Measurements from ENCODE around the gene COL27A1.
"Not testable (repeated sequence)": the region's sequence is repeated elsewhere in the genome, so short reads cannot be mapped to it uniquely, and the experiment has no call there.

COL27A1 gene

GRCh38 chr9:114329625-114330022 is 174.3 kb downstream of the COL27A1 start, which contains the start of gene ORM2:
ORM2 (plus strand) TSS chr9:114329869; CDS start chr9:114329905, 36 bp downstream.
- H2BK5ac ChIP-seq (ENCODE audit: low read length); H4K8ac ChIP-seq (ENCODE audit: low read depth, low read length); H3K79me1 ChIP-seq (ENCODE audit: low read depth, low read length); H2BK15ac ChIP-seq (ENCODE audit: low read length); H2BK12ac ChIP-seq (ENCODE audit: low read length); H3K9ac ChIP-seq (ENCODE audit: low read depth, low read length, poor library complexity); H3K14ac ChIP-seq (ENCODE audit: low read length); H3K27ac ChIP-seq (replicated peaks; ENCODE audit: low read length); H3K18ac ChIP-seq (ENCODE audit: low read length); H3K4me2 ChIP-seq (ENCODE audit: insufficient read depth, low read length, poor library complexity, severe bottlenecking); H4K91ac ChIP-seq (ENCODE audit: low read depth, low read length, poor library complexity); H3K36me3 ChIP-seq (replicated peaks in 1 of 2; ENCODE audit: control insufficient read depth in 2 of 2, insufficient read depth in 2 of 2, low read length in 2 of 2); DNase-seq (ENCODE audit: low spot score); H2AK5ac ChIP-seq (ENCODE audit: low read depth, low read length); H2BK120ac ChIP-seq (ENCODE audit: low read depth, low read length); H3K4me3 ChIP-seq (ENCODE audit: low read length in 2 of 2); H3K23ac ChIP-seq (ENCODE audit: low read depth, low read length, poor library complexity); H3K9me3 ChIP-seq (replicated peaks in 1 of 2; ENCODE audit: control insufficient read depth in 2 of 2, insufficient read depth in 1 of 2, low read depth in 1 of 2, low read length in 2 of 2); H3K4me1 ChIP-seq (ENCODE audit: control insufficient read depth in 2 of 2, insufficient read depth in 1 of 2, low read depth in 1 of 2, low read length in 2 of 2); H3K4ac ChIP-seq (ENCODE audit: low read length); H2AFZ ChIP-seq (ENCODE audit: low read length): not testable (repeated sequence)
- H3K27me3 ChIP-seq (ENCODE audit: control insufficient read depth in 3 of 3, insufficient read depth in 3 of 3, low read depth in 1 of 3, low read length in 3 of 3), result peaks cover 0 to 16% (median 2%) of the 10 kb centered on the region in 3 experiments
- no CpG with 5 or more reads among the region's 10 CpGs for WGBS, 2 donors (ENCODE audit: extremely low coverage in 2 of 2, insufficient read length in 2 of 2, insufficient replicate concordance in 1 of 2)

GRCh38 chr9:114330636-114331035 is 175.3 kb downstream of the COL27A1 start:
- WGBS, 2 donors (ENCODE audit: extremely low coverage in 2 of 2, insufficient read length in 2 of 2, insufficient replicate concordance in 1 of 2), result no CpG with 5 or more reads among the region's 10 CpGs
- Histone ChIP-seq H2BK120ac (ENCODE audit: low read depth, low read length) (no peak overlapping the region), H3K23ac (ENCODE audit: low read depth, low read length, poor library complexity) (no peak overlapping the region), H2AK5ac (ENCODE audit: low read depth, low read length) (no peak overlapping the region), H3K4me3 (ENCODE audit: low read length in 2 of 2) (no peak overlapping the region), H2BK12ac (ENCODE audit: low read length) (no peak overlapping the region), H3K27me3 (ENCODE audit: control insufficient read depth in 3 of 3, insufficient read depth in 3 of 3, low read depth in 1 of 3, low read length in 3 of 3) (peaks cover 0 to 13% (median 2%) of the 10 kb centered on the region in 3 experiments), H3K36me3 (replicated peaks in 1 of 2; ENCODE audit: control insufficient read depth in 2 of 2, insufficient read depth in 2 of 2, low read length in 2 of 2) (peaks cover 0 to 5% of the 10 kb centered on the region in 2 donors), H2BK15ac (ENCODE audit: low read length) (no peak overlapping the region), H3K4ac (ENCODE audit: low read length) (no peak overlapping the region), H4K91ac (ENCODE audit: low read depth, low read length, poor library complexity) (no peak overlapping the region), H3K4me2 (ENCODE audit: insufficient read depth, low read length, poor library complexity, severe bottlenecking) (no peak overlapping the region), H2BK5ac (ENCODE audit: low read length) (no peak overlapping the region), H3K9me3 (replicated peaks in 1 of 2; ENCODE audit: control insufficient read depth in 2 of 2, insufficient read depth in 1 of 2, low read depth in 1 of 2, low read length in 2 of 2) (no peaks in the 10 kb centered on the region), H3K4me1 (ENCODE audit: control insufficient read depth in 2 of 2, insufficient read depth in 1 of 2, low read depth in 1 of 2, low read length in 2 of 2) (no peaks in the 10 kb centered on the region), H3K79me1 (ENCODE audit: low read depth, low read length) (peaks cover 1% of the 10 kb centered on the region), H4K8ac (ENCODE audit: low read depth, low read length) (no peak overlapping the region), H3K9ac (ENCODE audit: low read depth, low read length, poor library complexity) (no peak overlapping the region), H3K14ac (ENCODE audit: low read length) (no peak overlapping the region), H2AFZ (ENCODE audit: low read length) (no peak overlapping the region), H3K27ac (replicated peaks; ENCODE audit: low read length) (no peak overlapping the region), H3K18ac (ENCODE audit: low read length) (no peak overlapping the region)
- DNase-seq (ENCODE audit: low spot score), result no peak

- H3K79me1 ChIP-seq (ENCODE audit: low read depth, low read length); H2AK5ac ChIP-seq (ENCODE audit: low read depth, low read length); DNase-seq (ENCODE audit: low spot score); H2AFZ ChIP-seq (ENCODE audit: low read length); H3K27ac ChIP-seq (replicated peaks; ENCODE audit: low read length); H3K9ac ChIP-seq (ENCODE audit: low read depth, low read length, poor library complexity); H3K4me1 ChIP-seq (ENCODE audit: control insufficient read depth in 2 of 2, insufficient read depth in 1 of 2, low read depth in 1 of 2, low read length in 2 of 2); H2BK5ac ChIP-seq (ENCODE audit: low read length); H3K27me3 ChIP-seq (ENCODE audit: control insufficient read depth in 3 of 3, insufficient read depth in 3 of 3, low read depth in 1 of 3, low read length in 3 of 3); H3K18ac ChIP-seq (ENCODE audit: low read length); H2BK15ac ChIP-seq (ENCODE audit: low read length); H2BK12ac ChIP-seq (ENCODE audit: low read length); H3K9me3 ChIP-seq (replicated peaks in 1 of 2; ENCODE audit: control insufficient read depth in 2 of 2, insufficient read depth in 1 of 2, low read depth in 1 of 2, low read length in 2 of 2); H3K4ac ChIP-seq (ENCODE audit: low read length); H4K8ac ChIP-seq (ENCODE audit: low read depth, low read length); H2BK120ac ChIP-seq (ENCODE audit: low read depth, low read length); H3K4me3 ChIP-seq (ENCODE audit: low read length in 2 of 2); H3K23ac ChIP-seq (ENCODE audit: low read depth, low read length, poor library complexity); H3K14ac ChIP-seq (ENCODE audit: low read length); H4K91ac ChIP-seq (ENCODE audit: low read depth, low read length, poor library complexity); H3K4me2 ChIP-seq (ENCODE audit: insufficient read depth, low read length, poor library complexity, severe bottlenecking): not testable (repeated sequence)
- WGBS, 2 donors (ENCODE audit: extremely low coverage in 2 of 2, insufficient read length in 2 of 2, insufficient replicate concordance in 1 of 2), result no CpG with 5 or more reads among the region's 19 CpGs
- peaks cover 0 to 12% of the 10 kb centered on the region in 2 donors for H3K36me3 ChIP-seq (replicated peaks in 1 of 2; ENCODE audit: control insufficient read depth in 2 of 2, insufficient read depth in 2 of 2, low read length in 2 of 2)
These were observed 176.2 kb downstream of the COL27A1 start for GRCh38 chr9:114331229-114332195.

GRCh38 chr9:114332474-114333040 is 177.2 kb downstream of the COL27A1 start:
- not testable (repeated sequence) for DNase-seq (ENCODE audit: low spot score); H2BK120ac ChIP-seq (ENCODE audit: low read depth, low read length); H3K27ac ChIP-seq (replicated peaks; ENCODE audit: low read length); H3K9ac ChIP-seq (ENCODE audit: low read depth, low read length, poor library complexity); H2BK12ac ChIP-seq (ENCODE audit: low read length); H3K4me1 ChIP-seq (ENCODE audit: control insufficient read depth in 2 of 2, insufficient read depth in 1 of 2, low read depth in 1 of 2, low read length in 2 of 2); H2BK5ac ChIP-seq (ENCODE audit: low read length); H3K4ac ChIP-seq (ENCODE audit: low read length); H4K91ac ChIP-seq (ENCODE audit: low read depth, low read length, poor library complexity); H3K14ac ChIP-seq (ENCODE audit: low read length); H3K4me3 ChIP-seq (ENCODE audit: low read length in 2 of 2); H3K18ac ChIP-seq (ENCODE audit: low read length); H2AK5ac ChIP-seq (ENCODE audit: low read depth, low read length); H4K8ac ChIP-seq (ENCODE audit: low read depth, low read length); H3K23ac ChIP-seq (ENCODE audit: low read depth, low read length, poor library complexity); H3K27me3 ChIP-seq (ENCODE audit: control insufficient read depth in 3 of 3, insufficient read depth in 3 of 3, low read depth in 1 of 3, low read length in 3 of 3); H3K4me2 ChIP-seq (ENCODE audit: insufficient read depth, low read length, poor library complexity, severe bottlenecking); H2AFZ ChIP-seq (ENCODE audit: low read length); H3K79me1 ChIP-seq (ENCODE audit: low read depth, low read length); H2BK15ac ChIP-seq (ENCODE audit: low read length); H3K9me3 ChIP-seq (replicated peaks in 1 of 2; ENCODE audit: control insufficient read depth in 2 of 2, insufficient read depth in 1 of 2, low read depth in 1 of 2, low read length in 2 of 2)
- peaks cover 0 to 18% of the 10 kb centered on the region in 2 donors for H3K36me3 ChIP-seq (replicated peaks in 1 of 2; ENCODE audit: control insufficient read depth in 2 of 2, insufficient read depth in 2 of 2, low read length in 2 of 2)
- WGBS, 2 donors (ENCODE audit: extremely low coverage in 2 of 2, insufficient read length in 2 of 2, insufficient replicate concordance in 1 of 2), result no CpG with 5 or more reads among the region's 4 CpGs

All from neuronal stem cell (in vitro differentiated cells).